K562 (cell line): Measurements from ENCODE around the gene FRYL.

ENCODE experiments used
- BDP1 ChIP-seq: IDR thresholded peaks from 3 replicates; pipeline ENCODE4 v1.6.1; 2011; ENCODE audit not compliant: insufficient read length, insufficient read depth
- GATA2 ChIP-seq: sonication (generic); formaldehyde crosslinking; IDR thresholded peaks from 2 replicates; pipeline ENCODE4 v1.4.0; 2020; ENCODE audit warnings: mild to moderate bottlenecking, missing genetic modification reagents
- HNRNPL ChIP-seq: fragments of 200-400 bp; formaldehyde crosslinking; IDR thresholded peaks from 2 replicates; pipeline ENCODE4 v1.6.1; 2017; ENCODE audit warnings: low read depth, mild to moderate bottlenecking, low read length
- IRF2 ChIP-seq: sonication (generic); formaldehyde crosslinking; IDR thresholded peaks from 2 replicates; pipeline ENCODE4 v1.8.1; 2022; ENCODE audit warnings: mild to moderate bottlenecking, missing genetic modification reagents
- ZNF311 ChIP-seq: fragments of 250-450 bp; sonication (Bioruptor Pico); IDR thresholded peaks from 2 replicates; pipeline ENCODE4 v1.4.0; 2020; ENCODE audit warnings: mild to moderate bottlenecking, moderate library complexity
- TF ChIP-seq, protein P1 (sequence below): fragments of 250-450 bp; sonication (Bioruptor Pico); IDR thresholded peaks from 2 replicates; pipeline ENCODE4 v1.4.0; 2020; ENCODE audit warnings: mild to moderate bottlenecking, moderate library complexity
- TF ChIP-seq, protein P2 (sequence below): fragments of 450-650 bp; IDR thresholded peaks from 2 replicates; pipeline ENCODE4 v1.6.1; 2016; ENCODE audit warnings: borderline replicate concordance
- TF ChIP-seq, protein P3 (sequence below), 2 experiments: IDR thresholded peaks in 1 of 2; conservative IDR thresholded peaks in 1 of 2; 2 replicates each; pipeline ENCODE4 v1.6.1; 2016; ENCODE audit warnings: low read depth in 2 of 2, mild to moderate bottlenecking in 1 of 2, missing compliant biosample characterization in 1 of 2, missing genetic modification characterization in 1 of 2, moderate library complexity in 1 of 2

DNA sequence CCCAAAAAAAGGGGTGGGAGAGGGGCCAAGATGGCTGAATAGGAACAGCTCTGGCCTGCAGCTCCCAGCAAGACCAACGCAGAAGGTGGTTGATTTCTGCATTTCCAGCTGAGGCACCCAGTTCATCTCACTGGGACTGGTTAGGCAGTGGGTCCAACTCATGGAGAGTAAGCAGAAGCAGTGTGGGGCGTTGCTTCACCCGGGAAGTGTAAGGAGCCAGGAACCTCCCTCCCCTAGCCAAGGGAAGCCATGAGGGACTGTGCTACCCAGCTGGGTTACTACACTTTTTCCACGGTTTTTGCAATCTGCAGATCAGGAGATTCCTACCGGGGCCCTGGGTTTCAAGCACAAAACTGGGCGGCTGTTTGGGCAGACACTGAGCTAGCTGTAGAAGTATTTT, 36.9 kb upstream of the FRYL start:
- TF ChIP-seq, protein P1, sequence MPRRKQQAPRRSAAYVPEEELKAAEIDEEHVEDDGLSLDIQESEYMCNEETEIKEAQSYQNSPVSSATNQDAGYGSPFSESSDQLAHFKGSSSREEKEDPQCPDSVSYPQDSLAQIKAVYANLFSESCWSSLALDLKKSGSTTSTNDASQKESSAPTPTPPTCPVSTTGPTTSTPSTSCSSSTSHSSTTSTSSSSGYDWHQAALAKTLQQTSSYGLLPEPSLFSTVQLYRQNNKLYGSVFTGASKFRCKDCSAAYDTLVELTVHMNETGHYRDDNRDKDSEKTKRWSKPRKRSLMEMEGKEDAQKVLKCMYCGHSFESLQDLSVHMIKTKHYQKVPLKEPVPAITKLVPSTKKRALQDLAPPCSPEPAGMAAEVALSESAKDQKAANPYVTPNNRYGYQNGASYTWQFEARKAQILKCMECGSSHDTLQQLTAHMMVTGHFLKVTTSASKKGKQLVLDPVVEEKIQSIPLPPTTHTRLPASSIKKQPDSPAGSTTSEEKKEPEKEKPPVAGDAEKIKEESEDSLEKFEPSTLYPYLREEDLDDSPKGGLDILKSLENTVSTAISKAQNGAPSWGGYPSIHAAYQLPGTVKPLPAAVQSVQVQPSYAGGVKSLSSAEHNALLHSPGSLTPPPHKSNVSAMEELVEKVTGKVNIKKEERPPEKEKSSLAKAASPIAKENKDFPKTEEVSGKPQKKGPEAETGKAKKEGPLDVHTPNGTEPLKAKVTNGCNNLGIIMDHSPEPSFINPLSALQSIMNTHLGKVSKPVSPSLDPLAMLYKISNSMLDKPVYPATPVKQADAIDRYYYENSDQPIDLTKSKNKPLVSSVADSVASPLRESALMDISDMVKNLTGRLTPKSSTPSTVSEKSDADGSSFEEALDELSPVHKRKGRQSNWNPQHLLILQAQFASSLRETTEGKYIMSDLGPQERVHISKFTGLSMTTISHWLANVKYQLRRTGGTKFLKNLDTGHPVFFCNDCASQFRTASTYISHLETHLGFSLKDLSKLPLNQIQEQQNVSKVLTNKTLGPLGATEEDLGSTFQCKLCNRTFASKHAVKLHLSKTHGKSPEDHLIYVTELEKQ (CRISPR knock-in tag), result no peak
- TF ChIP-seq HNRNPL (no peak), ZNF311 (no peak), IRF2 (CRISPR knock-in tag) (no peak), BDP1 (no peak), GATA2 (CRISPR knock-in tag) (no peak)
- TF ChIP-seq, protein P2, sequence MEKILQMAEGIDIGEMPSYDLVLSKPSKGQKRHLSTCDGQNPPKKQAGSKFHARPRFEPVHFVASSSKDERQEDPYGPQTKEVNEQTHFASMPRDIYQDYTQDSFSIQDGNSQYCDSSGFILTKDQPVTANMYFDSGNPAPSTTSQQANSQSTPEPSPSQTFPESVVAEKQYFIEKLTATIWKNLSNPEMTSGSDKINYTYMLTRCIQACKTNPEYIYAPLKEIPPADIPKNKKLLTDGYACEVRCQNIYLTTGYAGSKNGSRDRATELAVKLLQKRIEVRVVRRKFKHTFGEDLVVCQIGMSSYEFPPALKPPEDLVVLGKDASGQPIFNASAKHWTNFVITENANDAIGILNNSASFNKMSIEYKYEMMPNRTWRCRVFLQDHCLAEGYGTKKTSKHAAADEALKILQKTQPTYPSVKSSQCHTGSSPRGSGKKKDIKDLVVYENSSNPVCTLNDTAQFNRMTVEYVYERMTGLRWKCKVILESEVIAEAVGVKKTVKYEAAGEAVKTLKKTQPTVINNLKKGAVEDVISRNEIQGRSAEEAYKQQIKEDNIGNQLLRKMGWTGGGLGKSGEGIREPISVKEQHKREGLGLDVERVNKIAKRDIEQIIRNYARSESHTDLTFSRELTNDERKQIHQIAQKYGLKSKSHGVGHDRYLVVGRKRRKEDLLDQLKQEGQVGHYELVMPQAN, result no peak
- TF ChIP-seq, protein P3, sequence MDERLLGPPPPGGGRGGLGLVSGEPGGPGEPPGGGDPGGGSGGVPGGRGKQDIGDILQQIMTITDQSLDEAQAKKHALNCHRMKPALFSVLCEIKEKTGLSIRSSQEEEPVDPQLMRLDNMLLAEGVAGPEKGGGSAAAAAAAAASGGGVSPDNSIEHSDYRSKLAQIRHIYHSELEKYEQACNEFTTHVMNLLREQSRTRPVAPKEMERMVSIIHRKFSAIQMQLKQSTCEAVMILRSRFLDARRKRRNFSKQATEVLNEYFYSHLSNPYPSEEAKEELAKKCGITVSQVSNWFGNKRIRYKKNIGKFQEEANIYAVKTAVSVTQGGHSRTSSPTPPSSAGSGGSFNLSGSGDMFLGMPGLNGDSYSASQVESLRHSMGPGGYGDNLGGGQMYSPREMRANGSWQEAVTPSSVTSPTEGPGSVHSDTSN (CRISPR knock-in tag; IDR thresholded peaks at IDR 0.05; ENCODE audit: low read depth), result no peak
- TF ChIP-seq, protein P3 (tag; conservative IDR thresholded peaks at IDR 0.05; ENCODE audit: low read depth), result no peak
